ENCODE results near the gene ARFIP1.

Gene ARFIP1

GRCh38 chr4:152815078-152815477, 35.3 kb downstream of the ARFIP1 start:
- H3F3A ChIP-seq (ENCODE audit: insufficient read depth) = no peaks in the 10 kb centered on the region

GRCh38 chr4:152817331-152817730, 37.6 kb downstream of the ARFIP1 start:
- no peaks in the 10 kb centered on the region for H3K79me2 ChIP-seq (ENCODE audit: insufficient read depth, low read length)
- no peaks in the 10 kb centered on the region; the same call in 1 of the 2 replicates for H3K36me3 ChIP-seq (ENCODE audit: low read length)
- H2AFZ ChIP-seq (ENCODE audit: low read depth, low read length, severe bottlenecking) = no peak overlapping the region
- no peaks in the 10 kb centered on the region for H3K27me3 ChIP-seq (ENCODE audit: low read length)
- no peaks in the 10 kb centered on the region for H4K20me1 ChIP-seq (ENCODE audit: low read depth, low read length)
- no peaks in the 10 kb centered on the region for H3K9me2 ChIP-seq (replicated peaks; ENCODE audit: insufficient read depth, low read length)
- H3K4me2 ChIP-seq (ENCODE audit: low read depth, low read length, poor library complexity, severe bottlenecking) = no peak overlapping the region
- no peaks in the 10 kb centered on the region for H3F3A ChIP-seq (ENCODE audit: insufficient read depth)
- no peaks in the 10 kb centered on the region for H3K9me3 ChIP-seq (ENCODE audit: insufficient read depth, low read length)
- TF ChIP-seq CTCF (IDR thresholded peaks at IDR 0.05; ENCODE audit: insufficient read depth, low read length, poor library complexity, severe bottlenecking) (no peak), EZH2phosphoT487 (conservative IDR thresholded peaks at IDR 0.05; ENCODE audit: low read length) (no peak)
- no peak overlapping the region for H3K9ac ChIP-seq (ENCODE audit: low read length)
- H3K27ac ChIP-seq (ENCODE audit: low read depth, low read length) = no peak overlapping the region
- H3K4me3 ChIP-seq (ENCODE audit: insufficient read depth, low read length, poor library complexity, severe bottlenecking) = no peak overlapping the region

More at GRCh38 chr4:152815078-152815477, 35.3 kb downstream of the ARFIP1 start:
- H3K36me3 ChIP-seq (ENCODE audit: low read length) = no peaks in the 10 kb centered on the region; the same call in 1 of the 2 replicates
- H3K4me2 ChIP-seq (ENCODE audit: low read depth, low read length, poor library complexity, severe bottlenecking) = no peak overlapping the region
- H3K4me3 ChIP-seq (ENCODE audit: insufficient read depth, low read length, poor library complexity, severe bottlenecking) = no peak overlapping the region
- H3K9me2 ChIP-seq (replicated peaks; ENCODE audit: insufficient read depth, low read length) = no peaks in the 10 kb centered on the region
- no peaks in the 10 kb centered on the region for H3K9me3 ChIP-seq (ENCODE audit: insufficient read depth, low read length)
- H3K27ac ChIP-seq (ENCODE audit: low read depth, low read length) = no peak overlapping the region
- no peaks in the 10 kb centered on the region for H3K79me2 ChIP-seq (ENCODE audit: insufficient read depth, low read length)
- H2AFZ ChIP-seq (ENCODE audit: low read depth, low read length, severe bottlenecking) = no peak overlapping the region
- H3K27me3 ChIP-seq (ENCODE audit: low read length) = no peaks in the 10 kb centered on the region
- TF ChIP-seq EZH2phosphoT487 (conservative IDR thresholded peaks at IDR 0.05; ENCODE audit: low read length) (no peak), CTCF (IDR thresholded peaks at IDR 0.05; ENCODE audit: insufficient read depth, low read length, poor library complexity, severe bottlenecking) (no peak)
- H4K20me1 ChIP-seq (ENCODE audit: low read depth, low read length) = no peaks in the 10 kb centered on the region
- no peak overlapping the region for H3K9ac ChIP-seq (ENCODE audit: low read length)

GRCh38 chr4:152819026-152819645, 39.4 kb downstream of the ARFIP1 start:
- Histone ChIP-seq H3K9ac (ENCODE audit: low read length) (no peak overlapping the region), H3K79me2 (ENCODE audit: insufficient read depth, low read length) (no peaks in the 10 kb centered on the region), H3K4me3 (ENCODE audit: insufficient read depth, low read length, poor library complexity, severe bottlenecking) (no peak overlapping the region), H4K20me1 (ENCODE audit: low read depth, low read length) (no peaks in the 10 kb centered on the region), H3K9me2 (replicated peaks; ENCODE audit: insufficient read depth, low read length) (no peaks in the 10 kb centered on the region), H3K27me3 (ENCODE audit: low read length) (no peaks in the 10 kb centered on the region), H3K36me3 (ENCODE audit: low read length) (no peaks in the 10 kb centered on the region), H3F3A (ENCODE audit: insufficient read depth) (no peaks in the 10 kb centered on the region), H3K9me3 (ENCODE audit: insufficient read depth, low read length) (no peaks in the 10 kb centered on the region), H3K4me2 (ENCODE audit: low read depth, low read length, poor library complexity, severe bottlenecking) (no peak overlapping the region), H2AFZ (ENCODE audit: low read depth, low read length, severe bottlenecking) (no peak overlapping the region), H3K27ac (ENCODE audit: low read depth, low read length) (no peak overlapping the region)
- TF ChIP-seq EZH2phosphoT487 (conservative IDR thresholded peaks at IDR 0.05; ENCODE audit: low read length) = no peak
- no peak for TF ChIP-seq CTCF (IDR thresholded peaks at IDR 0.05; ENCODE audit: insufficient read depth, low read length, poor library complexity, severe bottlenecking)

All from SU-DHL-6 (cell line).